ENCODE measurements around the gene FICD.

The FICD gene

DNA sequence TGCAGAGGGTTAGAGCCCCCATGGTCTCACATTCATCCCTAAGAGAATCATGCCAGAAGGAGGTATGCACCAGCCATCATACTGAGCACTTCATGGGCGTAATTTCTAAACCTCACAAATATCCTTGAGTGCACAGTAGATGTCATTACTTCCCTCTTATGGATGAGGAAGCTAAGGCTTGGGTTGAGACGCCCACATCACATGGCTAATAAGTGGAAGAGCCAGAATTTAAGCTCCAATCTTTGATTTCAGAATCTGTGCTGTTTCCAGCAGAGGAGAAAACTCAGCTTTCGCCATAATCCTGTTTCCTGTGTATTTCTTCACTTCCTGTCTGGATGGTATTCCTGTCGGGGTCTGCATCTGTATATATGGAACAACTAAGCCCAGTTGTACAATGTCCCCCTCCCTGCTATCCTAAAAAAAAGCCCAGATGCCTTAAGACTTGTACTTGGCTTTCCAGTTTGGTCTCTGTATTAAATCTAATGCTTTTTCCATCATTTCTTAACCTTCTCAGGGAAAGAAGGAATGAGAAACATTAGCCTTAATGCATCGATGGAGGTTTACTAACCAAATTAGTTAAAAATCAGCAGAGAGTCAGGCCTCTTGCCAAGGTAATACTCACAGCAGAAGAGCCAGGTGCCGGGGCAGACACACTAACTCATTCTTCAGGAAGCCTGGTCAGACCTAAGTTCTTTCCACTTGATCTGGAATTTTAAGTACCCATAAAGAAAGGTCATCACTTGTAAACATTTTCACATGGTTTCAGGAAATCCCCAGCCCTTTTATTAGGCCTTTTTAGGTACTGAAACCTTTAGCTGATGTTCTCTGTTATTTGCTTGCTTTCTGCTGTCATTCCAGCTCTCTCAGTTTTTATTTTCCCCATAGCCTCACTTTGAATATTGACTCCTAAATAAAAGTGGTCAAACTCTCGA is 52.6 kb downstream of the FICD start:
- no peak for DNase-seq (ENCODE audit: low spot score)

DNA sequence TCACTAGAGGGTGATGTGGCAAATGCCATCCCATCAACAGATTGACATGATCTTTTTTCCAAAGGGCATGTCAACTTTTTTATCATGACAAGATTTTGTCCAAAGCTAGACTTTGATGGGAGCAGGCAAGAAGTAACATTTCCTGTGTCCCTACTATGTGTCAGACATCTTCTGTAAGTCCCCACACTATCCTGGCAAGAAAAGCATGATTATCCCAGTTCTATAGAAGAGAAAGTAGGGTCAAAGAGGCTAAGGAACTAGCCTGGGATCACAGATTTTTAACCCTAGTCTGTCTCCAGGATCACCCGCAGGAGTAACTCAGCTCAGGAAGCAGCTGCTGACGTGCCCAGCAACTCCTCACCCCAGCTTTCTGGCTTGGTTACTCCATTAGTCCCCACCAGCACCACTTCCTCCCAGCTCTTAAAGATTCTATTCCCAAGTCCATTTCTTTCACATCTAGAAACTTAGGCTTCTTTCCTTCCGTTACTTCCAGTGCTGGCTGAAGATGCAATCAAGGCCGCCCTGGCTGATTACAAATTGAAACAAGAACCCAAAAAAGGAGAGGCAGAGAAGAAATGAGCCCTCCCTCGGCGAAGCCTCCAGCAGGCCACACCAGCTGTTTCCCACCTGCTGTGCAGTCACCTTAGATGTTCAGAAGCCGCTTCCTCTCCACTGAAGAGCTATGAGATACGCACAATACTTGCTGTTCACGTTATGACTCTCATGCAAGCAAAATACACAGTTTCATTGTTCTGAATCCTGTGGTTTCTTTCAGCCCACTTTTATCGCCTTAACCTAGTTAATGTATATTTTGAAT is 53.5 kb downstream of the FICD start:
- DNase-seq (ENCODE audit: low spot score): peak; percentile 55
